HepG2 (cell line): Measurements from ENCODE around the gene NKX1-2.

Experiments used
- CHD2 ChIP-seq: IDR thresholded peaks from 2 replicates; pipeline ENCODE4 v1.6.1; 2011; ENCODE audit warnings: low read depth, low read length, improper control_type of control experiment
- EED ChIP-seq: sonication (generic); formaldehyde crosslinking; IDR thresholded peaks from 2 replicates; pipeline ENCODE4 v1.5.0; 2020; ENCODE audit warnings: mild to moderate bottlenecking, missing genetic modification reagents
- MIER3 ChIP-seq: IDR thresholded peaks from 2 replicates; pipeline ENCODE4 v1.6.1; 2016; ENCODE audit warnings: missing compliant biosample characterization, borderline replicate concordance
- NFYB ChIP-seq: sonication (generic); formaldehyde crosslinking; IDR thresholded peaks from 2 replicates; pipeline ENCODE4 v1.4.0; 2020; ENCODE audit warnings: missing genetic modification reagents
- POLR2AphosphoS5 ChIP-seq: IDR thresholded peaks from 2 replicates; pipeline ENCODE4 v1.6.1; 2012; ENCODE audit warnings: low read depth, low read length
- SRSF1 ChIP-seq: fragments of 200-400 bp; formaldehyde crosslinking; optimal IDR thresholded peaks from 2 replicates; pipeline ENCODE3; 2017; ENCODE audit warnings: mild to moderate bottlenecking, low read depth, low read length, moderate library complexity
- XRCC5 ChIP-seq: fragments of 200-400 bp; formaldehyde crosslinking; optimal IDR thresholded peaks from 2 replicates; pipeline ENCODE3; 2017; ENCODE audit warnings: mild to moderate bottlenecking, low read length
- YY1 ChIP-seq: IDR thresholded peaks from 2 replicates; pipeline ENCODE4 v1.6.1; 2011; ENCODE audit warnings: low read length, low read depth, moderate library complexity, mild to moderate bottlenecking; ENCODE audit not compliant: insufficient read depth, insufficient replicate concordance
- ZNF24 ChIP-seq: fragments of 450-650 bp; IDR thresholded peaks from 2 replicates; pipeline ENCODE4 v1.6.1; 2017; ENCODE audit warnings: antibody characterized with exemption, mild to moderate bottlenecking
- ZNF382 ChIP-seq: sonication (generic); formaldehyde crosslinking; IDR thresholded peaks from 2 replicates; pipeline ENCODE4 v1.5.0; 2020; ENCODE audit warnings: missing genetic modification reagents, mild to moderate bottlenecking, borderline replicate concordance
- ZNF766 ChIP-seq: sonication (generic); formaldehyde crosslinking; IDR thresholded peaks from 2 replicates; pipeline ENCODE4 v1.5.0; 2020; ENCODE audit warnings: missing genetic modification reagents, borderline replicate concordance
- ZNF891 ChIP-seq: sonication (generic); formaldehyde crosslinking; IDR thresholded peaks from 2 replicates; pipeline ENCODE4 v1.5.0; 2020; ENCODE audit warnings: mild to moderate bottlenecking, missing genetic modification reagents
- TF ChIP-seq, protein P1 (sequence below): sonication (generic); formaldehyde crosslinking; IDR thresholded peaks from 2 replicates; pipeline ENCODE4 v1.5.0; 2020; ENCODE audit warnings: mild to moderate bottlenecking, missing genetic modification reagents, moderate library complexity

DNA sequence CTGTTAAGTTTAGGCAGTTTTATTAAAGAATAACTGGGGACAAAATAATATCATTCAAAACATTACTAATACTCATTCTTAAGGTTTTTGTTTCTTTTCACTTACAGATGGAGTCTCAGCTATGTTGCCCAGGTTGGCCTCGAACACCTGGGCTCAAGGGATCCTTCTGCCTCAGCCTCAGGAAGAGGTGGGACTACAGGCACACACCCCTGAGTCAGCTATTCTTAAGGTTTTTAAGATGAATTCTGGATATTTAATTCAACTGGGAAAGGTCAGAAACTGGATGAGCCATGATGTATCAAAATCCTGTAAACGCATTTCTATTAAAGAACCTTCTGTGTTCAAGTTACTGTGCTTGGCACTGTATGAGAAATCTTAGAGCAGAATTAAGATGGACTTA is 34.6 kb downstream of the NKX1-2 start:
- TF ChIP-seq NFYB (CRISPR knock-in tag) (no peak), EED (CRISPR knock-in tag) (no peak), CHD2 (no peak), YY1 (no peak), XRCC5 (no peak), POLR2AphosphoS5 (no peak), ZNF891 (no peak), SRSF1 (no peak), ZNF382 (no peak), ZNF766 (no peak), MIER3 (no peak), ZNF24 (no peak)
- TF ChIP-seq, protein P1, sequence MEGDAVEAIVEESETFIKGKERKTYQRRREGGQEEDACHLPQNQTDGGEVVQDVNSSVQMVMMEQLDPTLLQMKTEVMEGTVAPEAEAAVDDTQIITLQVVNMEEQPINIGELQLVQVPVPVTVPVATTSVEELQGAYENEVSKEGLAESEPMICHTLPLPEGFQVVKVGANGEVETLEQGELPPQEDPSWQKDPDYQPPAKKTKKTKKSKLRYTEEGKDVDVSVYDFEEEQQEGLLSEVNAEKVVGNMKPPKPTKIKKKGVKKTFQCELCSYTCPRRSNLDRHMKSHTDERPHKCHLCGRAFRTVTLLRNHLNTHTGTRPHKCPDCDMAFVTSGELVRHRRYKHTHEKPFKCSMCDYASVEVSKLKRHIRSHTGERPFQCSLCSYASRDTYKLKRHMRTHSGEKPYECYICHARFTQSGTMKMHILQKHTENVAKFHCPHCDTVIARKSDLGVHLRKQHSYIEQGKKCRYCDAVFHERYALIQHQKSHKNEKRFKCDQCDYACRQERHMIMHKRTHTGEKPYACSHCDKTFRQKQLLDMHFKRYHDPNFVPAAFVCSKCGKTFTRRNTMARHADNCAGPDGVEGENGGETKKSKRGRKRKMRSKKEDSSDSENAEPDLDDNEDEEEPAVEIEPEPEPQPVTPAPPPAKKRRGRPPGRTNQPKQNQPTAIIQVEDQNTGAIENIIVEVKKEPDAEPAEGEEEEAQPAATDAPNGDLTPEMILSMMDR (CRISPR knock-in tag) = no peak
